Glomerular endothelial cell (primary cell): ENCODE measurements around the gene PPP1R16B. TPM values are rescaled to one million over a fixed set of nuclear protein-coding genes. Genes with fewer than 3 reads are reported as not detected.

Source experiments
- DNase-seq: peaks from one replicate; pipeline ENCODE4 v3.0.0-alpha.2; 2011; ENCODE audit warnings: low read depth, low spot score; ENCODE audit errors: extremely low read depth
- total RNA-seq: library from RNA; depleted of rRNA; stranded (reverse); fragments of >200 nt; gene quantifications from 2 replicates; pipeline ENCODE4 v1.2.3, GENCODE V29; 2015

The PPP1R16B gene
- total RNA-seq, 1 donor from 2014 or later: 132 TPM

- DNase-seq: no peak
Measured at GRCh38 chr20:38825571-38825900, 20.0 kb downstream of the PPP1R16B start.

GRCh38 chr20:38825901-38826625 is 20.6 kb downstream of the PPP1R16B start:
- no peak for DNase-seq

GRCh38 chr20:38827770-38828281 is 22.3 kb downstream of the PPP1R16B start:
- peak; percentile 78 for DNase-seq

DNA sequence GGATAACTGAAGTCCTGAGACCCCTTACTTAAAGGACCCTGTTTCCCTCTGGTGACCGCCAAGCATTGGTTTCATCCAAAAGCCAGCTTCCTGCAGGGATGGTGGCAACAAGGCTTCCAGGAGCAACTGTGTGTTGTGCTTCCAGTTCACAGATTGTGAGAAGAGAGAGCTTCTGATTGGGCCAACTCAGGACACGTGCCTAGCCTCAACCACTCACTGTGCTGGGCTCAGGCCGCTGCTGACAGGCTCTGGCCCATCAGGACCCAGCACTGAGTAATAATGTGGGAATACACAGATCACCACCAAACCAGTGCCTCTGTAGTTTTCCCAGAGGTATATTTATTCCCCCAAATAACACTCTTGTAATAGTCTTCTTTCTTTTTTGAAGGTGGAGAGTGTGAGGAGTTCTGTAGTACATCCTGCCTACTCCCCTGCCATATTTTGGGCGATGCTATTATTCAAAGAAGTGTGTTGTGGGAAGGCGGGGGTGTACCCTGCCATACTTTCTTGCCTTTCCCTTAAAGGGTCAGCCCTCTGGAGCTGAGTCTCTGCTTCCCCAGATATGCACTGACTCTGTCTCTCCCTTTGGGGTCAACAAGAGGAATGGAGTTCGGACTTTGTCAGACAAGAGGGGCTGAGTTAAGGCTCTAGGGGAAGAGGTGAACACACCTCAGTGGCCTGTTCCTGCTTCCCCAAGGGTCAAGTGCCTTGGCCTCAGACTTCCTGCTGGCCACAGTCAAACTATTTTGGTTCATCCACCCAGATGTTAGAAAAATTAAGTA is 23.2 kb downstream of the PPP1R16B start:
- DNase-seq: no peak

DNA sequence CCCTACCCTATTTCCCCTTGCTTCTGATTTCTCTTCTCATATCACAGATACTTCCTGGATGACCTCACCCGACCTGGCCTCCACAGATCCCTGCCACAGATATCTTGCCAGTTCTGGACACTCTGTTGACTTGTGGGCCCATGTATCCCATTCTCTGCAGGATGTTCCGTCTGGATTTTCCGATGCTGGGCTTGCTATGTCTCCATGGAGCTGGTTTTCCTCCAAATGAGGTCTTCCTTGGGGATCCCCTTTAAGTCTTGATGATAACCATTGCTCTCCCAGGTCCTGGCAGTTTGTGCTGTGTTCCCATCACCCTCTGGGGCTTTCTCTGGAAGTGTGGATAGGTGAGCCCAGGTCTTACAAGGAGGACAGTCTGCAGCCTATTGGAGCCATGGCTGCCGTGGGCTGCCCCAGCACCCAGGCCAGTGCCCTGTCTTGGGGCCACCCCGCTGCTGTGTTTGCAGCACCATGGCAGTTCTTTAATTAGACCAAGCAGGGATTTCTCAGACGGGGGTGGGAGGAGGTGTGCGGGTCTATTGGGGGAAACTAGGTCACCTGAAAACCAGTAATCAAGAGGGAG is 23.9 kb downstream of the PPP1R16B start:
- DNase-seq: no peak

DNA sequence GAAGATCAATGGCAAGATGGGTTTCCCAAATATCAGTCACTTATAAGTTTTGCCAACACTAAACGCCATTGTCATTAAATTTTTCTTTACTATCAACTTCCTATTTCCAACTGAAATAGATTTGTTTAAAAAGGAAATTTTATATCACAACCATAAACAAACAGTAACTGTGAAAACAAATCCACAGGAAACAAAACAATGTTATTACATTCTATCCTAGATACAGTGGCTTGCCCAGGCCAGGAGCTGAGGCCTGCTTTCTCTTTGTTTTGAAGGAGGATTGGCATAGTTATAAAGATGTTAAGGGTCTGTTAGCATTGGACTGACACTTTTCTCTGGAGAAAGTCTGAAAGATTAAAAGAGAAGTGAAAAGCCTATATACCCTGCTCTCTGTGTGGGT is 24.9 kb downstream of the PPP1R16B start:
- DNase-seq: no peak

- DNase-seq: no peak
Measured at GRCh38 chr20:38831049-38831691, 25.7 kb downstream of the PPP1R16B start.

DNA sequence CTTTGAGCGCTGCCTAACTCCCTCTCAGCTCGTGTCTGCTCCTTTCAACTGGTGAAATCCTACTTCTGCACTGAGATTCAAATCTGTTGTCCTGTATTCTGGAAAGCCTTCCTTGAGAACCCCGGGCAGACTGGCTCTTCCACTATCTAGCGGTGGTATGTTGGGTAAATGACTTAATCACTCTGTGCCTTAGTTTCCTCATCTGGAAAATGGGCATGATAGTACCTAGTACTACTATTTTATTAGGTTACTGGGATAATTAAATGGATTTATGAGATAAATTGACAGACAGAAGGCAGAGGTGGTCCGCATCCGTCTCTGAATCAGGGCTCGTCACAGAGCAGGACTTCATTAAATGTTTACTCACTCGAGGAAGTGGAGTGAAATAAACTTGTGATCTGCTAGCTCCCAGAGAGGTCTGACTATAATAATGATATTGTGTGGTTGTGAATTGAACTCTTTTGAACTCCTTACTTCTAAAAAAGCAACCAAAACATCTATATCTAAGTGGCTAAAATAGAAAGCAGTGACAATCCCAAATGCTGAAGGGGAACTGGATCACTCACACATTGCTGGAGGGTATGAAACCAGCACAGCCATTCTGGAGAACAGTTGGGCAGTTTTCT is 26.6 kb downstream of the PPP1R16B start:
- no peak for DNase-seq

- no peak for DNase-seq
Measured at GRCh38 chr20:38833154-38833856, 27.8 kb downstream of the PPP1R16B start.

DNA sequence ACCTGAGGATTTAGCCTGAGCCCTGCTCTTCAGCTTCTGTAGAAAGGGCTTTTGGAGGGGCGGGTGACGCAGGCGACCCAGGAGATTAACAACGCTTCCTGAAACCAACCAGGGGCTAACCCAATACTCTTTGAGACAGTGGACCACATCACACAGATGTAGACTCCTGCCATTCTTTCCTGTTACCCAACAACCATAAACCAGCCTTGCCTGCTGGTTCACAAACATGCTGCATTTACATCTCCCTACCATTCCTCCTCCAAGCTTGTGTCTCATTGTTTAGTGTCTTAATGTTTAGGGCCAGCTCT is 28.3 kb downstream of the PPP1R16B start:
- no peak for DNase-seq

DNA sequence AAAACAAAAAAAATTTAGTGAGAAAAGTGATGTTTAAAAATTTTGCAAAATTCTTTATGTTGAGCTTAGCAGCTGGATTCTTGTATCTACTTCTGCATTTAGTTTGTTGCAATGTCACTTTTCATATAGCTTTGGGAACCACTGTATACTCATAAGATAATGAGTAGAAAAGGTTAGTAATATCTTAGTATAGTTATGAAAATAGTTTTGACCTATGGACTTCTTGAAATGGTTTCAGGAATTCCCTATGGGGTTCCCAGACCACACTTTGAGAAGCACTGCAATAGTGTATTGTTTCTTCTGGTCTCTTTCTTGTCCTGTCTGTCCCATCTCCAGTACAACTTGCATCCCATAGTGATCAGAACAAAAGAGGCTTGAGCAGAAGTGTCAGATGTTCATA is 29.4 kb downstream of the PPP1R16B start:
- no peak for DNase-seq

DNA sequence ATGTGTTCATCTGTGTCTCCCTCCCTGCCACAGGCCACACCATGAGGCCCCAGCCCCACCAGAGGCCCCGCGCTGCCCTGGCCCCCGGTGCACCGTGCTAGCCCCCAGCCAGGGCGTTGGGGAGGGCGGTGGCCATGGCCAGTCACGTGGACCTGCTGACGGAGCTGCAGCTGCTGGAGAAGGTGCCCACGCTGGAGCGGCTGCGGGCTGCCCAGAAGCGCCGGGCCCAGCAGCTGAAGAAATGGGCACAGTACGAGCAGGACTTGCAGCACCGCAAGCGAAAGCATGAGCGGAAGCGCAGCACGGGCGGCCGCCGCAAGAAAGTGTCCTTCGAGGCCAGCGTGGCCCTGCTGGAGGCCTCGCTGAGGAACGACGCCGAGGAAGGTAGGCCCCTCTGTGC is 30.3 kb downstream of the PPP1R16B start:
- no peak for DNase-seq

DNA sequence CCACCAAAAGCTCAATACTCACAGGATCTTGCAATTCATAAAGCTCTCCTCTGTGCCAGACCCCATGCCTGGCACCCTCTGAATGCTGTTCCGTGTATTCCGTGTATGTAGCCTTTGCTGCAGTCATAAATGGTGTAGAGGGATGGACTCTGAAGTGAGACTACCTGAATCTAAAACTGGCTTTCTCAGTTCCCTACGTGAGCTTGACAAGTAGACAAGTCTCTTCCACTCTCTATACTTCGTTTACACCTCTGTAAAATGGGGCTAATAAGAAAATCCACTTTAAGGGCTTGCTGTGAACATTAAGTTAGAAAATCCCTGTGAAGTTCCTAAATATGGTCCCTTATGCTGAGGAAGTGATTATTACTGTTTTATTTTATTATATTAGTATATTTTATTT is 31.5 kb downstream of the PPP1R16B start:
- DNase-seq: no peak

GRCh38 chr20:38838326-38838725 is 32.8 kb downstream of the PPP1R16B start:
- no peak for DNase-seq

- no peak for DNase-seq
Measured at GRCh38 chr20:38839563-38839962, 34.1 kb downstream of the PPP1R16B start.

- DNase-seq: no peak
Measured at GRCh38 chr20:38840053-38840893, 34.8 kb downstream of the PPP1R16B start.

DNA sequence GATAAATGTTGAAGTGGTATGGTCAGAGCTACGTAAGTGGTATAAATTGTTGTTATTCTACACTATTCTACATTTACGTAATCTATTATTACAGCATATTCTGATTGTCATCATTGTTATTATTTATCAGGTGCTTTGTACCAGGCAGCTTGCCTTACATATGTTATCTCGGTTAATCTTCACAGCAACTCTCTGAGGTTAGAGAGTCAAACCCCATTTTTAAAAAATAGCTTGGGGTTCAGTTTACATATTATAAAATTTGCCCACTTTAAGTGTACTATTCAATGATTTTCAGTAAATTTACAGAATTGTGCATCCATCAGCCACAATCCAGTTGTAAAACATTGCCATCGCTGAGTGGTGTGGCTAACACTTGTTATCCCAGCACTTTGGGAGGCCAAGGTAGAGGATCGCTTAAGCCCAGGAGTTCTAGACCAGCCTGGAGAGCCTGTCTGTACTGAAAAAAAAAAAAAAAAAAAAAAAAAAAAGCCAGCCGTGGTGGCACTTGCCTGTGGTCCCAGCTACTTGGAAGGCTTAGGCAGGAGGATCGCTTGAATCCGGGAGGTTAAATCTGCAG is 35.5 kb downstream of the PPP1R16B start:
- no peak for DNase-seq

GRCh38 chr20:38841570-38841969 is 36.1 kb downstream of the PPP1R16B start:
- DNase-seq: no peak

DNA sequence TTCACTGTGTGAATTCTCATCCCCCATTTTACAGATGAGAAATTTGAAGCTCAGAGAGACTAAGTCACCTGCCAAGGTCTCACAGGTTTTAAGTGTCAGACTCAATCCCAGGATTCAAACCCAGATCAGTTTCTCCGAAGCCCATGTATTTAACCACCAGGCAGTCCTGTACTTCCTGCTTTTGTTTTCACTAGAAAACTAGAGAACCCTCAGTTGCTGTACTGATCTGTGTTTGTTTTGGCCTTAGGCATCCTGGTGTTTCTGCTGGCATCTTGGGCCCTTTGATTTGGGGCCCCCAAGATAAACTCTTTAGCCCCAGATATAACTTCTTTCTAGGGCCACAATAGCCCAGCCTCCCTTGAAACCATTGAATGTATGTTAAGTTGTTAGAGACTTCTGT is 36.5 kb downstream of the PPP1R16B start:
- no peak for DNase-seq
